HepG2 (cell line): Measurements from ENCODE around the gene RMRP. TPM values are rescaled to one million over a fixed set of nuclear protein-coding genes. Genes with fewer than 3 reads are reported as not detected.

ENCODE experiments used
- AGO2 ChIP-seq: fragments of 200-400 bp; formaldehyde crosslinking; optimal IDR thresholded peaks from 2 replicates; pipeline ENCODE3; 2017; ENCODE audit warnings: mild to moderate bottlenecking, low read depth, low read length, moderate library complexity
- ATF3 ChIP-seq: sonication (generic); formaldehyde crosslinking; IDR thresholded peaks from 2 replicates; pipeline ENCODE4 v1.4.0; 2020; ENCODE audit warnings: missing genetic modification reagents
- ATF4 ChIP-seq, 2 experiments: fragments of 450-650 bp in 1 of 2; sonication (generic) in 1 of 2; formaldehyde crosslinking; IDR thresholded peaks; 2 replicates each; pipeline versions ENCODE4 v1.5.0 to v1.8.0; 2020 to 2022; ENCODE audit warnings: mild to moderate bottlenecking in 1 of 2, missing genetic modification reagents in 1 of 2
- CBX1 ChIP-seq: IDR thresholded peaks from one replicate; pipeline ENCODE4 v1.6.1; 2016; ENCODE audit warnings: antibody characterized with exemption, low read depth
- DMAP1 ChIP-seq: IDR thresholded peaks from 2 replicates; pipeline ENCODE4 v1.6.1; 2016
- ETS1 ChIP-seq: sonication (generic); formaldehyde crosslinking; IDR thresholded peaks from 2 replicates; pipeline ENCODE4 v1.4.0; 2020; ENCODE audit warnings: missing genetic modification reagents
- FOSL2 ChIP-seq: sonication (generic); formaldehyde crosslinking; IDR thresholded peaks from 2 replicates; pipeline ENCODE4 v1.4.0; 2020; ENCODE audit warnings: missing genetic modification reagents
- HOXA9 ChIP-seq: sonication (generic); formaldehyde crosslinking; IDR thresholded peaks from 2 replicates; pipeline ENCODE4 v1.8.1; 2022; ENCODE audit warnings: missing genetic modification reagents, mild to moderate bottlenecking, moderate library complexity, borderline replicate concordance
- KDM4B ChIP-seq: sonication (generic); formaldehyde crosslinking; IDR thresholded peaks from 2 replicates; pipeline ENCODE4 v1.4.0; 2020; ENCODE audit warnings: missing genetic modification reagents
- MBD4 ChIP-seq: IDR thresholded peaks from 2 replicates; pipeline ENCODE4 v1.6.1; 2012; ENCODE audit warnings: low read length, inconsistent platforms, borderline replicate concordance
- PHF21A ChIP-seq: sonication (generic); formaldehyde crosslinking; IDR thresholded peaks from 2 replicates; pipeline ENCODE4 v1.5.0; 2020; ENCODE audit warnings: mild to moderate bottlenecking, missing genetic modification reagents
- PTBP1 ChIP-seq: fragments of 200-400 bp; formaldehyde crosslinking; IDR thresholded peaks from 2 replicates; pipeline ENCODE4 v1.6.1; 2018; ENCODE audit warnings: low read length, low read depth; ENCODE audit not compliant: poor library complexity, severe bottlenecking
- RXRB ChIP-seq: IDR thresholded peaks from 2 replicates; pipeline ENCODE4 v1.6.1; 2016; ENCODE audit warnings: borderline replicate concordance, missing genetic modification reagents, missing compliant biosample characterization
- SMAD9 ChIP-seq: sonication (generic); formaldehyde crosslinking; IDR thresholded peaks from 2 replicates; pipeline ENCODE4 v1.5.1; 2020; ENCODE audit warnings: mild to moderate bottlenecking, missing genetic modification reagents
- TEF ChIP-seq: sonication (generic); formaldehyde crosslinking; IDR thresholded peaks from 2 replicates; pipeline ENCODE4 v1.5.0; 2020; ENCODE audit warnings: missing genetic modification reagents
- ZMYM2 ChIP-seq: sonication (generic); formaldehyde crosslinking; IDR thresholded peaks from 2 replicates; pipeline ENCODE4 v1.8.0; 2022; ENCODE audit warnings: mild to moderate bottlenecking, missing genetic modification reagents
- ZNF251 ChIP-seq: sonication (generic); formaldehyde crosslinking; IDR thresholded peaks from 2 replicates; pipeline ENCODE4 v1.9.0; 2021; ENCODE audit warnings: mild to moderate bottlenecking, missing genetic modification reagents
- ZNF317 ChIP-seq: sonication (generic); formaldehyde crosslinking; IDR thresholded peaks from 2 replicates; pipeline ENCODE4 v1.5.0; 2020; ENCODE audit warnings: mild to moderate bottlenecking, missing genetic modification reagents
- ZNF496 ChIP-seq: sonication (generic); formaldehyde crosslinking; IDR thresholded peaks from 2 replicates; pipeline ENCODE4 v1.8.1; 2023; ENCODE audit warnings: mild to moderate bottlenecking, moderate library complexity, missing genetic modification reagents; ENCODE audit not compliant: insufficient replicate concordance
- ZNF660 ChIP-seq: sonication (generic); formaldehyde crosslinking; IDR thresholded peaks from 2 replicates; pipeline ENCODE4 v1.5.1; 2020; ENCODE audit warnings: mild to moderate bottlenecking, low read depth, missing genetic modification reagents, borderline replicate concordance
- ZNF7 ChIP-seq: IDR thresholded peaks from 2 replicates; pipeline ENCODE4 v1.6.1; 2016; ENCODE audit warnings: missing biosample characterization, missing genetic modification reagents
- ZSCAN21 ChIP-seq: sonication (generic); formaldehyde crosslinking; IDR thresholded peaks from 2 replicates; pipeline ENCODE4 v1.8.0; 2022; ENCODE audit warnings: mild to moderate bottlenecking, missing genetic modification reagents, moderate library complexity, borderline replicate concordance
- ZSCAN30 ChIP-seq: sonication (generic); formaldehyde crosslinking; IDR thresholded peaks from 2 replicates; pipeline ENCODE4 v1.5.0; 2020; ENCODE audit warnings: mild to moderate bottlenecking, missing genetic modification reagents
- polyA plus RNA-seq, 8 experiments: library from polyadenylated mRNA; depleted of rRNA in 3 of 8; stranded (reverse) in 7 of 8; unstranded in 1 of 8; fragments of >200 nt; fragmentation: Illumina TruSeq in 4 of 8; extraction: Trizol in 4 of 8; gene quantifications; 2 replicates each; pipeline versions ENCODE4 v1.2.1 to v1.2.3, GENCODE V29; 2011 to 2016; ENCODE audit warnings: low read depth in 4 of 8, missing spikeins in 1 of 8, mixed read lengths in 1 of 8; ENCODE audit not compliant: insufficient read depth in 1 of 8
- total RNA-seq, 5 experiments: library from RNA; depleted of rRNA; stranded (reverse); fragments of >200 nt; fragmentation: Illumina TruSeq; extraction: Trizol; gene quantifications; 2 replicates each; pipeline ENCODE4 v1.2.3, GENCODE V29; 2016; ENCODE audit warnings: low read depth in 1 of 5
- TF ChIP-seq, protein P1 (sequence below): sonication (generic); formaldehyde crosslinking; IDR thresholded peaks from 2 replicates; pipeline ENCODE4 v1.8.1; 2023; ENCODE audit warnings: missing genetic modification reagents, mild to moderate bottlenecking, borderline replicate concordance
- TF ChIP-seq, protein P2 (sequence below): sonication (generic); formaldehyde crosslinking; IDR thresholded peaks from 2 replicates; pipeline ENCODE4 v1.8.1; 2022; ENCODE audit warnings: mild to moderate bottlenecking, missing genetic modification reagents
- TF ChIP-seq, protein P3 (sequence below): IDR thresholded peaks from 2 replicates; pipeline ENCODE4 v1.6.1; 2016; ENCODE audit warnings: mild to moderate bottlenecking, missing biosample characterization, missing genetic modification reagents

RMRP gene
- total and polyA plus RNA-seq, 2 of the 13 experiments (the other 11 are each of a cell fraction or from before 2014, with no cell fraction given): 51.4 to 4,025 TPM

GRCh38 chr9:35657546-35658136 lies at the start of gene RMRP (continued):
- TF ChIP-seq MBD4: no peak; the same call in 1 of the 2 replicates
- peak; percentile 74; the same call in 1 of the 2 replicates for TF ChIP-seq ATF3
- TF ChIP-seq PTBP1: no peak
- TF ChIP-seq CBX1: peak; percentile 98
- TF ChIP-seq KDM4B (CRISPR knock-in tag): peak; percentile 92
- no peak for TF ChIP-seq ZNF251 (CRISPR knock-in tag)
- TF ChIP-seq, protein P1, sequence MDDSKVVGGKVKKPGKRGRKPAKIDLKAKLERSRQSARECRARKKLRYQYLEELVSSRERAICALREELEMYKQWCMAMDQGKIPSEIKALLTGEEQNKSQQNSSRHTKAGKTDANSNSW (CRISPR knock-in tag): 0 out of 2 replicates have a peak, but pooled peaks have one; percentile 59
- TF ChIP-seq DMAP1 (CRISPR knock-in tag): peak; percentile 95
- TF ChIP-seq ZNF660: no peak
- peak in 1 of 2 experiments; percentile 90; a peak in 2 of 4 replicates for TF ChIP-seq ATF4 (CRISPR knock-in tag; IDR thresholded peaks at IDR 0.05)
- TF ChIP-seq FOSL2 (CRISPR knock-in tag): peak; percentile 80
- TF ChIP-seq, protein P2, sequence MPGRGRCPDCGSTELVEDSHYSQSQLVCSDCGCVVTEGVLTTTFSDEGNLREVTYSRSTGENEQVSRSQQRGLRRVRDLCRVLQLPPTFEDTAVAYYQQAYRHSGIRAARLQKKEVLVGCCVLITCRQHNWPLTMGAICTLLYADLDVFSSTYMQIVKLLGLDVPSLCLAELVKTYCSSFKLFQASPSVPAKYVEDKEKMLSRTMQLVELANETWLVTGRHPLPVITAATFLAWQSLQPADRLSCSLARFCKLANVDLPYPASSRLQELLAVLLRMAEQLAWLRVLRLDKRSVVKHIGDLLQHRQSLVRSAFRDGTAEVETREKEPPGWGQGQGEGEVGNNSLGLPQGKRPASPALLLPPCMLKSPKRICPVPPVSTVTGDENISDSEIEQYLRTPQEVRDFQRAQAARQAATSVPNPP (CRISPR knock-in tag): peak; percentile 100
- TF ChIP-seq ZNF7: no peak
- peak; percentile 95 for TF ChIP-seq SMAD9
- TF ChIP-seq ZSCAN30 (CRISPR knock-in tag): peak; percentile 57; the same call in 1 of the 2 replicates
- TF ChIP-seq PHF21A (CRISPR knock-in tag): peak; percentile 94
- TF ChIP-seq AGO2: no peak
- TF ChIP-seq HOXA9 (CRISPR knock-in tag): peak; percentile 91; the same call in 1 of the 2 replicates
- TF ChIP-seq ZSCAN21 (CRISPR knock-in tag): peak; percentile 96
- TF ChIP-seq ZNF317 (CRISPR knock-in tag): peak; percentile 78; the same call in 1 of the 2 replicates
- TF ChIP-seq RXRB (CRISPR knock-in tag): peak; percentile 93
- peak; percentile 74; the same call in 1 of the 2 replicates for TF ChIP-seq TEF (CRISPR knock-in tag)
- TF ChIP-seq, protein P3, sequence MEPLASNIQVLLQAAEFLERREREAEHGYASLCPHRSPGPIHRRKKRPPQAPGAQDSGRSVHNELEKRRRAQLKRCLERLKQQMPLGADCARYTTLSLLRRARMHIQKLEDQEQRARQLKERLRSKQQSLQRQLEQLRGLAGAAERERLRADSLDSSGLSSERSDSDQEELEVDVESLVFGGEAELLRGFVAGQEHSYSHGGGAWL (CRISPR knock-in tag): peak; percentile 88
- TF ChIP-seq ETS1 (CRISPR knock-in tag): no peak
- TF ChIP-seq ZMYM2: peak; percentile 89
- no peak for TF ChIP-seq ZNF496 (CRISPR knock-in tag)
